HT1080 (cell line): Measurements from ENCODE around the gene BRME1. TPM values are rescaled to one million over a fixed set of nuclear protein-coding genes. Genes with fewer than 3 reads are reported as not detected.

Source experiments
- small RNA-seq: library from RNA; depleted of rRNA; stranded (forward); fragments of <200 nt; gene quantifications from one replicate; pipeline ENCODE3, GENCODE V24; 2014
- total RNA-seq: library from RNA; depleted of rRNA; stranded (reverse); fragments of >200 nt; shearing (Covaris generic); gene quantifications from 2 replicates; pipeline ENCODE4 v1.2.3, GENCODE V29; 2014; rRNA removed

BRME1 gene
- total RNA-seq, 1 experiment from 2014 or later, result 2.0 TPM

Small RNA genes lying within 50 kb of the gene (small RNA-seq; reads per million reads assigned to genes)
- gene MIR181C (2.3 reads per million, percentile 84 among the genes with 10 or more reads in this experiment), gene MIR181D (2.6 reads per million, percentile 84 among the genes with 10 or more reads in this experiment)

Other genes with a start within 250 kb of the BRME1 start
- gene MRI1, start 141.6 kb downstream of the BRME1 start, total RNA-seq, result 60.0 and 65.9 TPM in 2 replicates
- gene C19orf53, start 131.7 kb downstream of the BRME1 start, total RNA-seq, result 382 and 486 TPM in 2 replicates
- gene ZSWIM4, start 110.7 kb downstream of the BRME1 start, total RNA-seq, result 1.8 and 2.7 TPM in 2 replicates
- gene NANOS3, start 29.0 kb downstream of the BRME1 start, total RNA-seq, result not detected in 2 replicates
- 16.8 and 19.7 TPM in 2 replicates for gene CC2D1A, start 84 bp upstream of the BRME1 start, total RNA-seq
- 0.23 and 0.37 TPM in 2 replicates for gene PODNL1, start 32.3 kb upstream of the BRME1 start, total RNA-seq
- gene DCAF15, start 46.4 kb upstream of the BRME1 start, total RNA-seq, result 35.0 and 44.0 TPM in 2 replicates
- 3.1 and 3.8 TPM in 2 replicates for gene RFX1, start 100.2 kb upstream of the BRME1 start, total RNA-seq
- gene RLN3, start 122.0 kb upstream of the BRME1 start, total RNA-seq, result not detected in 2 replicates
- 20.7 and 22.6 TPM in 2 replicates for gene IL27RA, start 125.6 kb upstream of the BRME1 start, total RNA-seq
- 1.5 and 3.9 TPM in 2 replicates for gene PALM3, start 156.0 kb upstream of the BRME1 start, total RNA-seq
- gene MISP3, start 166.7 kb upstream of the BRME1 start, total RNA-seq, result 1.4 and 1.5 TPM in 2 replicates
- 0.23 TPM in 1 of 2 replicates, not detected in the other for gene C19orf67, start 179.7 kb upstream of the BRME1 start, total RNA-seq
- 67.3 and 74.3 TPM in 2 replicates for gene SAMD1, start 184.6 kb upstream of the BRME1 start, total RNA-seq
- 17.6 and 25.6 TPM in 2 replicates for gene PRKACA, start 211.6 kb upstream of the BRME1 start, total RNA-seq
- gene ASF1B, start 230.5 kb upstream of the BRME1 start, total RNA-seq, result 80.4 and 123 TPM in 2 replicates